Measurements from ENCODE around the gene INSC. TPM values are rescaled to one million over a fixed set of nuclear protein-coding genes. Genes with fewer than 3 reads are reported as not detected.

INSC gene
- total RNA-seq, 1 donor = under 0.01 TPM

DNA sequence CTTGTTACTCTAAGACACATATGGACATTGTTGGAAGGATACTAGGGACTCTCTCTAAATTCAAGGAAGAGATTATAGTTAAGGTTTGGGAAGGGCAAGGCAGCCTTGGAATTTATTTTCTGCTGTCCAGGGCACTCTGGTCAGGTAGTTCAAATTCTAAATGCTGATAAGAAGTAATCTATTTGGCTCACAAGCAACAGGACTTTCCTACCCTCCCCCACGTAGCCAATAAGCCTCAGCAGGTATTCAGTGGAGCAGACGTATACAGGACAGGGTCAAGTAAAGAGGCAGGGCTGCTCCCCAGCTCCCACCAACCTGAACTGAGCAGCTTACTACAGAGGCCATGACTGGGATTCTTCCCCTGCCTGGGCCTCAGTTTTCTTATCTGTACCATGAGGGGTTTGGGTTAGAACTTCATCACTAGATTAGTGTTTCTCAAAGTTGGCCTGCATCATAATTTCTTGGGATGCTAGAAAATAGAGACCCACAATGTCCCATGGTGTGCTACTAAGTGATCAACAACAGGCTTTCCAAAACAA, 6.1 kb upstream of the INSC start:
- DNase-seq (ENCODE audit: low read depth) = no peak
- no peak overlapping the region for H3K4me3 ChIP-seq (ENCODE audit: low read depth, low read length)
- no peak for TF ChIP-seq CTCF (IDR thresholded peaks at IDR 0.05; ENCODE audit: insufficient read depth, low read depth, low read length)

DNA sequence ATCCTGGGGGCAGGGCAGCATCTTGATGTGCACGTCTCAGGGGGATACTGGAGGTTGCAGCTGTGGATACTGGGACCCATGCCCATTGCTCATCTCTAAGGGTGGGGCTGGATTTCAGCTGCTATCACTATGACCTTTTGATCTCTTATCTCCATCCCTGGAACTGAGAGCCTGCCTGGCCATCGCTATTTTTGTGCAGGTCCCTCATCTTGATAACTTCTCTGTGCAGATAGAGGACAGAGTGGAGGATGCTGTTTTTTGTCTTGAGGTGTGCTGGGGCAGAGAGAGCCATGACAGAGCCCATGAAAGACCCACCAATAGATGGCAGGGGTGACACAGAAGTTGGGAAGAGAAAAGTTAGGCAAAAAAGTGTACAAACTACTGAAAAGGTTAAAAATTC, 5.1 kb upstream of the INSC start:
- no peak for DNase-seq (ENCODE audit: low read depth)
- no peak overlapping the region for H3K4me3 ChIP-seq (ENCODE audit: low read depth, low read length)
- TF ChIP-seq CTCF (IDR thresholded peaks at IDR 0.05; ENCODE audit: insufficient read depth, low read depth, low read length) = no peak

DNA sequence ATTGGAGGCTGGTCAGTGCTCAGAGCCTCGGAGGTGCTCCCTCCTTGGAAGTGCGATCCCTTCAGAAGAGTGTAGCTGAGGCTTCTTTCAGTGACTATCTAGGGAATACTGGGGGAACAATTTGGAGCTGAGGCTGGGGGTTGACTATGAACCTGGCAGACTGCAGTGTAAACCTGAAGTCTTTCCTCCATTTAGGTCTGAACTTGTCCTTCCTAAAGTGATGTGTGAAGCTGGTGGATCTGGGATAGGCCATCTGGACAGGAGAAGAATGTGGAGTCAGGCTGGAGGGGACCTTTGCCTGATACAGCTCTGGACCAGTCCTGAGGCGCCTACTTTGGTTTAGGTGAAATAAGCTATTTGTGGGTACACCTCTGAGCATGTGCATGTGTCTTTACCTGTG, 3.5 kb upstream of the INSC start:
- DNase-seq (ENCODE audit: low read depth) = no peak
- TF ChIP-seq CTCF (IDR thresholded peaks at IDR 0.05; ENCODE audit: insufficient read depth, low read depth, low read length) = no peak
- no peak overlapping the region for H3K4me3 ChIP-seq (ENCODE audit: low read depth, low read length)

DNA sequence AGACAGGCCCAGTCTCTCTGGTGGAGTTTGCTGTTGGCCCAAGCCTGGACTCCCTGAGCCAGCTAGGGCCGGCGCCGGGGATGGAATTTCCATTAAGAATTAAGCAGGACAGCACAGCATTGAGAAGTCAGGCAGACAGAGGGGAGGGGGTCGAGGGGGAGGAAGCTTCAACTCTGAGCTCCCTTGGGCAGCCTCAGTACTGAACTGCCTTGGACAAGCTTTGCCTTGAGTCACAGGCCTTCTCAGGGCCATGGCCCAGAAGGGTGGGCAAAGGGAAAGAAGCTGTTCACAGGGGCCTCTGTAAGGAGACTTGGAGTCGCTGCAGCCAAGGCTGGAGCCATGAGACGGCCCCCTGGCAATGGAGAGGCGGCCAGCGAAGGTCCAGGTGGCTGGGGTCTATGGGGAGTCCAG, 2.6 kb upstream of the INSC start:
- DNase-seq (ENCODE audit: low read depth) = no peak
- H3K4me3 ChIP-seq (ENCODE audit: low read depth, low read length) = no peak overlapping the region
- TF ChIP-seq CTCF (IDR thresholded peaks at IDR 0.05; ENCODE audit: insufficient read depth, low read depth, low read length) = no peak

GRCh38 chr11:15113381-15113780, 1.3 kb upstream of the INSC start:
- H3K4me3 ChIP-seq (ENCODE audit: low read depth, low read length) = no peak overlapping the region
- TF ChIP-seq CTCF (IDR thresholded peaks at IDR 0.05; ENCODE audit: insufficient read depth, low read depth, low read length) = no peak
- DNase-seq (ENCODE audit: low read depth) = no peak

DNA sequence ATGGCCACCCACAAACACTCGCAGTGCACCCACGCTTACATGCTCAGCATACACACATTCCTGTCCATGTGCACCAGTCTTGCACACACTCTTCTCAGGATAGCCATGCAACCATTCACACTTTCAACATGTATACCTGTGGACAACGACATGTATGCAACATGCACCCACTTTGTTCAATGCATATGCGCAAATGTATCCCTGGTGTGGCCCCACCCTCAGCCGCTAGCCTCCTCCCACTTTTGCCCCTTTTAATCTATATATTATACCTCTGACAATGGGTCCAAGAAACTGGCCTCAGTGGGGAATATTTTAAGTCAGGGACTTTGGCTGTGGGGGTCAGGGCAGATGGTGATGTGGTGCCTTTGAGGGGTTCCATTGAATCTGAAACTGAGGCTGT, 963 bp downstream of the INSC start:
- no peak for DNase-seq (ENCODE audit: low read depth)
- TF ChIP-seq CTCF (IDR thresholded peaks at IDR 0.05; ENCODE audit: insufficient read depth, low read depth, low read length) = no peak

DNA sequence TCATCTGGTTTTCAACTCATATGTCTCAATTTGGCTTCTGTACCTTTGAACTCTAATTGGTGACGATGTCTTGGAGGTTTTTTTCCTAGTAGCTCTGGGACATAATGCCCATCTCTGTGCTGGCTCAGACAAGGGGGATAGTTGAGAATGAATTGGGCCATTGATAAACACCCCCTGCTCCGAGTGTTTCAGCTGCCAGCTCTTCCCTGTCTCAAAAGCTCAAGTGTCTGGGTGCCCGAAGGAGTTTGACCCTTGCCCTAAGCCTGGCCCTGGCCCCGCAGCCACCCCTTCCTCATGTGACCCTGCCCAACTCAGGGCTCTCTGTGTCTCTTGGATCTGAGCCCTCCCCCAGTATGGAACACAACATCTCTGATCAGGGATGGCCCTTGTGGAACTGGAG, 3.0 kb downstream of the INSC start:
- DNase-seq (ENCODE audit: low read depth) = no peak
- no peak for TF ChIP-seq CTCF (IDR thresholded peaks at IDR 0.05; ENCODE audit: insufficient read depth, low read depth, low read length)
- no peak overlapping the region for H3K4me3 ChIP-seq (ENCODE audit: low read depth, low read length)

More for the DNA sequence above, 963 bp downstream of the INSC start:
- no peak overlapping the region for H3K4me3 ChIP-seq (ENCODE audit: low read depth, low read length)

Data from fibroblast of villous mesenchyme (primary cell).